ENCODE data around the gene BCL2L12.

GRCh38 chr19:49641688-49642491 lies 23.8 kb upstream of the BCL2L12 start, which contains the start of gene SCAF1:
- TF ChIP-seq CTCF (conservative IDR thresholded peaks at IDR 0.05 in 1 of 2, IDR thresholded peaks at IDR 0.05 in 1 of 2; ENCODE audit: extremely low read depth in 1 of 2, insufficient read depth in 1 of 2, low read depth in 1 of 2, low read length in 2 of 2), result no peak
- no peak for TF ChIP-seq EZH2 (IDR thresholded peaks at IDR 0.05; ENCODE audit: borderline replicate concordance, low read length)
